Measurements from ENCODE around the gene XBP1.
"Not testable (repeated sequence)": the region's sequence is repeated elsewhere in the genome, so short reads cannot be mapped to it uniquely, and the experiment has no call there.

The XBP1 gene

DNA sequence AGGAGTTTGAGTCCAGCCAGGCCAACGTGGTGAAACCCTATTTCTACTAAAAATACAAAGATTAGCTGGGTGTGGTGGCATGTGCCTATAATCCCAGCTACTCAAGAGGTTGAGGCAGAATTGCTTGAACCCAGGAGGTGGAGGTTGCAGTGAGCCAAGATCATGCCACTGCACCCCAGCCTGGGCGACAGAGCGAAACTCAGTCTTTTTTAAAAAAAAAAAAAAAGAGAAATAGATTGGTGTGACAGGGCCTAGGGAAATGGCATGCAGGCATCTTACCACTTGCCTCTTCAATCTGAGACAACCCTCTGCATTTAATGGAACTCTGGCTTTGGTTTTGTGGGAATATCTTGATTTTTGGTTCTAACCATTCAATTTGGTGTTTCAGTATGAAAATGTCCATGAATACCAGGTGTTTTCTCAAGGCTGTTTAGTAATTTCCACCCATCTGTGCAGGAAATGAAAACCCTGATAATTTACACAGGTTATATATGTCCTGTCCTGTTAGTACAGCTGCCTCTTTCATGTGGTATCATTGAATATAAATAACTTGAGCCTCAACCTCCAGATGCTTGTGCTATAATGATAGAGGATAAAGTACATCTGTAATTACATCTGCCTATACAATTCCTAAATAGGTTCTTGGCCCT, 8.4 kb downstream of the XBP1 start:
- no peak for DNase-seq (ENCODE audit: low spot score)

- DNase-seq (ENCODE audit: low spot score), result no peak
These were observed 9.2 kb downstream of the XBP1 start for GRCh38 chr22:28791124-28791523.

GRCh38 chr22:28788601-28789000, 11.8 kb downstream of the XBP1 start:
- DNase-seq (ENCODE audit: low spot score), result no peak

DNA sequence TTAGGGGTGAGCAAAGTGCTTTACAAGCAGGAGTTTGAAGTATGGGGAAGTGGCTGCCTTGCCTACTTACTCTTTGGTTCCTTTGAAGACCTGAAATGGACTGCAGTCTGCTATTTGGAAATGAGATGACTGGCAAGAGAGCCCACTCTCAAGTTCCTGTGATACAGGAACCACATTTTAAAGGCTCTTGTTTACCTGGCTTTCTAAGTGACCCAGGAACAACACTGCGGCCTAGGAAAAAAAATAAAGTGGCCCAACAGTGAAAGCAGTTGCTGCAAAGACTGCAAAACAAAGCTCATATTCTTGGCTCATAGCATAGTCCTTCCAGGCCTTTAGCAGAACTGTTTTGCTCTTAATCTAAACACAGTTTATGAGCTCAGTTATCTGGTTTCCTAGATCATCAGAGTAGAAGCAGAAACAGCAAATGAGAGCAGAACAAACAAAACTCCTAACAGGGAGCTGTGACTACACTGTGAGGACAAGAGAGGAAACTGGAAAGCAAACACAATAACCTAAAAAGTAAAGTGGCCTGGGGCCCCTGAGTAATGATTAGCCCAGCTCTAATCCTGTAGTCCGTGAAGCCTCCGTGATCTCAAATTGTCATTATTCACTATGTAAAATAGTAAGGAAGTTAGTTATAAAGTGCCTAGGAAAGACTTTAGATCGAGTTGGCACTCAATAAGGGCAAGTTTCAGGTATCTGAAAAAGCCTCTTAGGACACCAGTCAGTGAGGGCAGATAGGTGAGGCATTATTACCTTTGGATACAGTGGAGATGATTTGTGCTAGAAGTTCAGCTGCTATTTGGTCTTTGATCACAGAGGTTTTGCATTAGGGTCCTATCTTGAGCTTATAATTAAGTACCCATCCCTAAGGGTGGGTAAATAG, 16.3 kb downstream of the XBP1 start:
- no peak for DNase-seq (ENCODE audit: low spot score)

DNA sequence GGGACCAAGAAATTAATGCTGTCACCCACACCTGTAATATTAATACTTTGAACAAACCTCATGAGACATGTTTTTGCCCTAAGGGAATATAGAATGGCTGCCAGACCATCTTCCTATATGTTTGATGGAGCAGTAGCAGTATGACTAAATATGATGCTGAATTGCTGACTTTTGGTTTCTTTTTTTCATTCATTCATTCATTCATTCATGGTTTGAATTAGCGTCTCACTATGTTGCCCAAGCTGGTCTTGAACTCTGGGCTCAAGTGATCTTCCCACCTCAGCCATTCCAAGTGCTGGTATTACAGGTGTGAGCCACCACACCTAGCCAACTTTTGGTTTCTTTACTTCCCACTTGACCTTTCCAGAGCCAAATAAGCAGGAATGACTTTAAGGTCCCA, 20.1 kb downstream of the XBP1 start:
- DNase-seq (ENCODE audit: low spot score), result no peak

- DNase-seq (ENCODE audit: low spot score), result no peak
These were observed 20.5 kb downstream of the XBP1 start for GRCh38 chr22:28779833-28780232.

- no peak for DNase-seq (ENCODE audit: low spot score)
These were observed 26.0 kb downstream of the XBP1 start for GRCh38 chr22:28774378-28774777.

- no peak for DNase-seq (ENCODE audit: low spot score)
These were observed 26.9 kb downstream of the XBP1 start for GRCh38 chr22:28773461-28773867.

GRCh38 chr22:28772633-28773460, 27.5 kb downstream of the XBP1 start, which contains the start of gene CCDC117:
Gene CCDC117 (plus strand): TSS chr22:28772695. CDS start chr22:28772850, 155 bp downstream.
- peak; percentile 92 for DNase-seq (ENCODE audit: low spot score)

DNA sequence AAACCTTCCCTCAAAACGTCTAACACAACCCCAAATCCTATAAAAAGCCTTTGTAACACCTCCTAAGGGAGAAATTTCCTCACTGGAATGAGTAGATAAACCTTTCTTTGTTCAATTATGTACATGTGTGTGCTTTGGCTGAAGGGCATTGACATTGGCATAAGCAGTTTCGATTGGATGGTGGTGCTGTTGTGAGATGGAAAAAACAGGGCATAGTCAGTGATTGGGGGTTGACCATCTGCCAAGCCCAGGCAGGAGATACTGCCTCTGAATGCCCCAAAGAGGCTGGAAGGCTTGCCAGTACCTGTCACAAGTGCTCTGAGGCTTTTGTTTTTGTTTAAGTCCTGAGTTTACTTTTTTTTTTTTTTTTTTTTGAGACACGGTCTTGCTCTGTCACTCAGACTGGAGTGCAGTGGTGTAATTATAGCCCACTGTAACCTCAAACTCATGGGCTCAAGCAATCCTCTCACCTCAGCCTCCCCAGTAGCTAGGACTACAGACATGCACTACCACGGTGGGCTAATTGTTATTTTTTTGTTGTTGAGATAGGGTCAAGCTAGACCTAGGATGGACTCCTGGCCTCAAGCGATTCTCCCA, 29.1 kb downstream of the XBP1 start:
- DNase-seq (ENCODE audit: low spot score), result no peak

- no peak for DNase-seq (ENCODE audit: low spot score)
These were observed 30.8 kb downstream of the XBP1 start for GRCh38 chr22:28769394-28770085.

GRCh38 chr22:28768701-28769393, 31.5 kb downstream of the XBP1 start:
- no peak for DNase-seq (ENCODE audit: low spot score)

GRCh38 chr22:28766628-28767027, 33.7 kb downstream of the XBP1 start:
- DNase-seq (ENCODE audit: low spot score), result no peak

- not testable (repeated sequence) for DNase-seq (ENCODE audit: low spot score)
These were observed 38.4 kb downstream of the XBP1 start for GRCh38 chr22:28762000-28762399.

- no peak for DNase-seq (ENCODE audit: low spot score)
These were observed 39.0 kb downstream of the XBP1 start for GRCh38 chr22:28761449-28761755.

- DNase-seq (ENCODE audit: low spot score), result no peak
These were observed 40.4 kb downstream of the XBP1 start for GRCh38 chr22:28759861-28760560.

- not testable (repeated sequence) for DNase-seq (ENCODE audit: low spot score)
These were observed 45.9 kb downstream of the XBP1 start for GRCh38 chr22:28754512-28754911.

GRCh38 chr22:28750471-28750881, 49.9 kb downstream of the XBP1 start:
- no peak for DNase-seq (ENCODE audit: low spot score)

Measured in CD4-positive, alpha-beta T cell treated with Interleukin-6 at 100 ng/mL for 8 hours (primary cell).